Measurements from ENCODE around the gene GNAS.
"Not testable (repeated sequence)": the region's sequence is repeated elsewhere in the genome, so short reads cannot be mapped to it uniquely, and the experiment has no call there.

GNAS gene

DNA sequence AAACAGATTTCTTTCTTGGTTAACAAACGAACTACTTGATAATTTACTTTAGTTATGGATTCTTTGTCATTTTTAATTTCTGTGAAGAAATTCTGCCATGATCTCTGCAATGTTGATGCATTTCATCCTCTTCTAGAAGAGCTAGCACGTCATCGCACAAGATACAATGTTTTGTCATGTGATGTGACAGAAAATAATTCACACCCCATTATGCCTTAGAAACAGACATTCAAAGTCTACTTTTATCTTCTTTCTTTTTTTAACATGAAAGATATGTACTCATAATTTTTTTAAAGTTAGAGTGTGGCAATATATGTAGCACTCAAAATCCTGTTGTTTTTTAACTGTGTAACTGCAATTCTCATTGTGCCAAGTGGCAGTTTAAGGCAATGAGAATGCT, 89.0 kb downstream of the GNAS start:
- no peak for DNase-seq

DNA sequence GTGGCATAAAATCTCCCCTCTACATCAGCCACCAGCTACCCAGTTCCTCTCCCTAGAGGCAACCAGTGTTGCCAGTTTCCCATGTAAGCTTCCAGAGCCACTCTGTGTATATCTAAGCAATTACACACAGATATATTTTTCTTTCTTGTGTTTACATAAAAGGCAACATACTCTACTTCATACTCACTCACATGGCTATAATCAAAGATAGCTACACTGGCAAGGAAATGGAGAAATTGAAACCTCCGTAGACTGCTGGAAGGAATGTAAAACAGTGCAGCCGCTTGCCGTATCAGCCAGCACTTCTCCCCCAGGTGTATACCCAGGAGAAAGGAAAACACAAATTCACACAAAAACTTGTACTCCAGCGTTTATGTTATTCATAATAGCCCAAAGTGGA, 90.0 kb downstream of the GNAS start:
- DNase-seq: no peak

- no peak for DNase-seq
Measured at GRCh38 chr20:58944610-58945009, 92.1 kb downstream of the GNAS start.

- DNase-seq: no peak
Measured at GRCh38 chr20:58945965-58946631, 93.6 kb downstream of the GNAS start.

DNA sequence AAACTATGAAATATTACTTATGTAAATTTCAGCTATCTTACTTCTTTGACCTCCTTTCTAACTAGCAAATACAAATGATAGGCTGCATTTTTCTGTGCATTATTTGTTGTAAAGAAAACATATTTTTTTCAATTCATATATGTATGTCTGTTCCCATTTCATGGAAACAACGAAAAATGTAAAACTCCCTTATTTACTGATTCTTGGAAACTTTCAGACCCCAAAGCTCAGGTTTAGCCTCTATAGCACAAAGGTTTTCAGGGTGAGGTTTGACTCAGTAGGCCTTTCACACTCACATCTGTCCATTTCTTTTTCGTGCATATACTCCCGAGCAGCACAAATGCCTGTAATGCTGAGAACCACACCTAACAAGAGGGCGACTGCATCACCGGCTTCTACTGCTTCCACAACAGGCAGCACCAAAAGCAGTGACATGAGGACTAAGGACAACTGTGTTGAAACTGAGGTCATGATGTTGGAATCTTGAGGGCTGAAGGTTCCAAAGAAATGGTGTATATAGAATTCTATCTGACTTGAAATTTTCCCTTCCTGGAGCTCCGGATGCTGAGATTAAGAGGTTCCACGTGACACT, 95.4 kb downstream of the GNAS start:
- not testable (repeated sequence) for DNase-seq

GRCh38 chr20:58950603-58951002, 98.1 kb downstream of the GNAS start:
- no peak for DNase-seq

DNA sequence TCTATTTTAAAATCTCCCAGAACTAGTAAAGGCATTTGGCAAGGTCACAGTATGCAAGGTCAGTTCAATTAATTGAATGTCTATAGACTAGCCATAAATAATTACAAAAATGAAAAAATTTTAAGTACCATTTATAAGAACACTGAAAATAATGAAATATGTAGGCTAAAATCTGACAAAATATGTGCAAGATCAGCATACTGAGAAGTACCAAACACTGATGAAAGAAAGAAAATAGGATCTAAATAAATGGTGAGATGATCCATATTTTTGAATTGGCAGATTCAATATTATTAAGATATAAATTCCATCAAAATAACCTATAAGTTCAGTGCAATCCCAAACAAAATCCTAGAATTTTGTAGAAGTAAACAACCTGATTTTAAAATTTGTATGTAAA, 100.5 kb downstream of the GNAS start:
- DNase-seq: no peak

- no peak for DNase-seq
Measured at GRCh38 chr20:58956078-58956477, 103.6 kb downstream of the GNAS start.

DNA sequence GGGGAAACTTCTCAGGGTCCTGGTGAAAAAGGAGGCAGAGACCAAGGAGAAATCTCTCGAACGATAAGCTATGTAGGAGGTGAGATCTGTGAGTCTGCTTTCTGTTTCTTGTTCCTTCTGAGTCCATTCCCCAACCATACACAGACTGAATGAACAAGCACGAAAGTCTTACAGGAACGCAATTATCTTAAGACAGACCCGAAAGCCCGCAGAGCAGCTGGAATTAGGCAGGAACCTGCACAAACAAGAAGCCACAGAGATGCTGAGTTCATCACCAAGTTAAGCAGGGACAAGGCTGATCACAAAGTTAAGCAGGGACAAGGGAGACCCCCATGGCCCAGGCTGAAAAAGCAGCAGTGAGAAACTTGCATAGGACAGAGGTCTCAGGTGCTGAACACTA, 107.1 kb downstream of the GNAS start:
- DNase-seq: no peak
